ENCODE measurements around the gene IFNGR1.
A peak's percentile ranks its signal among the peaks of the same experiment; 100 is the strongest.
"Not testable (repeated sequence)": the region's sequence is repeated elsewhere in the genome, so short reads cannot be mapped to it uniquely, and the experiment has no call there.

IFNGR1 gene

DNA sequence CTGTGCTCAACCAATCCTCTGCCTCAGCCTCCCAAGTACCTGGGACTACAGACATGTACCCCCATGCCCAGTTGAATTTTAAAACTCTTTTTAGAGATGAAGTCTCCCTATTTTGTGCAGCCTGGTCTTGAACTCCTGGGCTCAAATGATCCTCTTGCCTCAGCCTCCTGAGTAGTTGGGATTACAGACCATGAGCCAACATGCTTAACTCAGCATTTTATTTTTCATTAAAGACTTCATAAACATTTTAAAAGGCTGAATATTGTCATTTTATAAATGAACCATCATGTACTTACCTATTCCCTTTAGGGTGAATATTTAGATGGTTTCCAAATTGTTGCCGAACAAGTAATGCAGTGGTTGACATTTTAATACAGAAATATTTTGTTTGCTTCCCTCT, 16.5 kb upstream of the IFNGR1 start:
- DNase-seq, result no peak

DNA sequence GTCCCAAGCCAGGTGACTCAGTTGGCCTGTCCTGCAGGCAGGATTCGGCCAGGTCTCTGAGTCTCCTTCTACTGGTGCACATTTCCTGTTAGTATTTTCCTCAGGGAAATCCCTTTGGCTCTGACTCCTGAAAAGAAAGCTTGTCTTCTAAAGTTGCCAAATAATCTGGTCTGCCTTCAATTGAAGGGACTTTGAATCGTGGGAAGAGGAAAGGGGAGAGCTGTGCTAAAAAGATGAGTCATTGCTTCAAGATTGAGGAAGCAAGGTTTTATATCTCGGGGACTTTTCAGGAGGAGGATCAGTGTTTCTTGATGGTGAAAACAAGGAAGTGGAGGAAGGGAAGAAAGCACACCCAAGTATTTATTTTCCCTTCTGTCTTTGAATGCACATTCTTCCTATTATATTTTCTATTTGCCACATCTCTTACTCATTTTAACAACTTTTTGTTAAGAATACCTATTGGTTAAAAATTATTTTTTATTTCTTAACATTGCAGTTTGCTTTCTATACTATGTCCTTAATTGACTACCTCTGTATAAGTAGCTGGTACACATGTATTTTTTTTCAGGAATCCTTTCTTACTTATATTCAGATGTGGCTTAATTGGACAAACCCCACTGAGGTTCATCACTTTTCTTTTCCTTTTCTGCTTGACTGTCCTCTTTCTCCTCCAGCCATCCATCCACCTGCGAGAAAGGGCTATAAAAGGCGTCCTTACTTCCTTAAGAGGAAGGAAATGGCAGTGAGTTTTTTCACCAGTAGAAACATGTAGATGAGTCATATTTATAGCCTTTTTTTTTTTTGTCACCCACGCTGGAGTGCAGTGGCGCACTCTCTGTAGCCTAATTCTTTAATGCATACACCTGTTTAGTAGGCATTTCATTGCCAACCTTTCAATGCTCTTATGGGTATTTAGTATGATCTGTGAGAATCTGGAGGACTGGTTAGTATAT, 15.0 kb upstream of the IFNGR1 start:
- no peak for DNase-seq

DNA sequence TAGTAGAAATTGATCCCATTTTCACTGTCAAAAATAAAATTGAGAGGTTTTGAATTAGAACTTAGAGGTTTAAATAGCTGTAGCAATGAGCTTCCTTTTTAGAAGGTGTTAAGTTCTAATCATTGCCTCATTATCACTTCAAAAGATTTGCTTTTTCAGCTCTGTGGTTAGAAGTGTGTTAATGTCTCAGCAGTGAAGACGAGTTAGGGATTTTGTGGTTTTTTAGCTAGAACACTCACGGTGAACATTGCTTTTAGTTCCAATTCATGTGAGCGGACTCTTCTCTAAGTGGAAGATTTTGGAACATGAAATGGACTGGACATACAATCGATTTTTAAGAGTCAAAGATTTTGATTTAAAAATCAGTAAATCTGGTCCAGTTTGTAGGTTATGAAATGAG, 12.7 kb upstream of the IFNGR1 start:
- DNase-seq, result no peak

DNA sequence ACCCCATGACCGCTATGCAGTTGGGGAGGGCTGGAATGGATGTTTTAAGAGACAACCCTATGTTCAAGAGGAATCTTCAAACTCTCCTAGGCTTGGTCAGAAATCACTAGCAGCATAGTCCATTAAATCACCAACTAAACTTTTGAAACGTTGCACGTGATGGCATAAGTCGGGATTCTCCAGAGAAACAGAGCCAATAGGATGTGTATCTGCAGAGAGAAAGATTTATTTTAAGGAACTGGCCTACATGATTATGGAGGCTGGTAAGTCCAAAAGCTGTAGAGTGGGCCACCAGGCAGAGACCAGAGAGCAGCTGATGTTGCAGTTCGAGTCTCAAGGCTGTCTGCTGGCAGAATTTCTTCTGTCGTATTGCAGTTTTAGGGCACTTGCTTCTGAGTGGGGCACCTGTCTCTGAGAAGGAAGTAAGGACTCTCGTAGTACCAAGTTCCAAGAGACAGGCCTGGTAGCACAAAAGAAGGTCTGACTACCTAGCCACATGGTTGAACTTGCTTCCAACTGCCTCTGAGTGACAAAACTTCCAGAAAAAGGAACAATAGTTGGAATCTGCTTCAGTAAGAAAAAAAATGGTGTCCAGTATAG, 11.9 kb upstream of the IFNGR1 start:
- DNase-seq, result no peak

DNA sequence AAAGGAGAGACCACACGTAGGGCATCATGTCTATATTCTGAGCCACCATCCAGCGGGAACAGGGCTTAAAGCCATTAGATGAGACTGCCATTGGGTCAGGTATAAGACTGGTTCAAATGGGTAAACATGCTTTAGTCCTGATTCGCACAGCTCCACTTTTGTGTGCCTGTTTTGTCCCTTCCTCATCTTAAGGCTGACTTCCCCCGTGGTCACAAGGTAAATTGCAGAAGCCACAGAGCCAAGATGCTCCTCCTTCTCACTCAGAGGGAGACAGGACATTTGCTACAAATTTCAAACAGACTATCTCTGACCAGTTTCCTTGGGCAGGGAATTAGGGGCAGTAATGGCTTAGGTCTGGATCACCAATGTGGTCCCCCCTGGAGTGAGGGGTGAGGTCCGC, 11.4 kb upstream of the IFNGR1 start:
- DNase-seq, result no peak

DNA sequence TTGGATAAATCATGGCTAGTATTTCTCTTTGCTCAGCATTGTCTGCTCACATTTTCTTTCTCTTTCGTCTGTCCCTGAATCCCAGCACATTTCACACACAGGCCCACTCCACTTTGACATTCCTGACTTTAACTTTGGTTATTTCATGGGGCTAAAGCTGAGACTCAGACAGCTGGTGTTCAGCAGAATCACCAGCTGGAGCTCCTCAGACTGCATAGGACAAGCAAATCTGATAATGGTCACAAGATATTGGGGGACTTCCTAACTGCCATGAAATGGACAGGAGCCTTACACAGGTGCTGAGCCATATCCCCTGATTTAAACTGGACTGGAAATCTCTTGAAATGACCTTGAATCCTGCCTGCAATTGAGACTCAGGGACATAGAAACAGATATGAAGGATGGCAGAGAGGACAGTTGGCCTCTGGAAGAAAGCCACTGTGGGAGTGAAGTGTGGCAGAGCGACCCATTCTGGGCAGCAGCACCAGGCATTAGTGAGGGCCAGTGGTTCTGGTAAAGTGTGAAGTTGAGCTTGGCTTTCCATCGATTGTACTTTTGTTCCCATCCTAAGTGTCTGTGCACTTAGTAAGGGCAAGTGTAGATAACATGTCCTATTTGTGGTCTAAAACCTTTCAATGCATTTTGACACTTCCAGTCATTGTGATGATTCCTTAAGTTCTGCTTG, 10.0 kb upstream of the IFNGR1 start:
- DNase-seq, result no peak

DNA sequence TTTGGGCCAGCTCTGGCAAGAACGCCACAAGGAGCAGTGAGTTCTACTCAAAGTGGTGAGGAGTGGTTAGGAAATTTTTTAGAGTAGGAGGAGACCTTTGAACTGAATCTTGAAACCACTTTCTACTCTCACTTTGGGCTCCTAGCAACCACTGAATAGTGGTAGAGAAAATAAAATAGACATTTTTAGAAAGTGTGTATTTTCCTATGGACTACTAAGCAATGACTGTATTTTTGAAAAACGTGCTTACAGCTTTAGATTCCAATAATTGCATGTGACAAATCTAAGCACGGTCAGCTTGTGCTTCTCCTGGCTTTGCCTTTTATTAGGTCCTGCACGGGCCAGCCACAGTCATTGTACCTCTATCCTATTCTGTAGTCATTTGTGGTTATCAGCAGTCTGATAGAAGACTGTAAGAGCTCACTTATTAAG, 8.7 kb upstream of the IFNGR1 start:
- no peak for DNase-seq

DNA sequence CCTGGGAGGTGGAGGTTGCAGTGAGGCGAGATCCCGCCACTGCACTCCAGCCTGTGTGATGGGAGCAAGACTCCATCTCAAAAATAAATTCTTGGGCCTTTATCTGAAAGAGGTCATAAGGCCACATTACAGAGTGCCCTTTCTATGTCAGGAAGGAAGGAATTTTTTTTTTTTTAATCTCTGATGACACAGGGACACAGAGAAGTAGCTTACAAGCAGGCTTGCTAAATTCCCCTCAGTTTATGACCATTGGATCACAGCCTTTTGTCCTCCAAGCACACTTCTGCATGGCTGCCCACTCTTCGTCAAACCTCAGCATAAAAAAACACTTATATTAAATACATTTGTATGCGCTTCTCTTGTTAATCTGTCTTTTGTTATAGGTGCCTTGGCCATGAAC, 7.5 kb upstream of the IFNGR1 start:
- DNase-seq, result no peak

DNA sequence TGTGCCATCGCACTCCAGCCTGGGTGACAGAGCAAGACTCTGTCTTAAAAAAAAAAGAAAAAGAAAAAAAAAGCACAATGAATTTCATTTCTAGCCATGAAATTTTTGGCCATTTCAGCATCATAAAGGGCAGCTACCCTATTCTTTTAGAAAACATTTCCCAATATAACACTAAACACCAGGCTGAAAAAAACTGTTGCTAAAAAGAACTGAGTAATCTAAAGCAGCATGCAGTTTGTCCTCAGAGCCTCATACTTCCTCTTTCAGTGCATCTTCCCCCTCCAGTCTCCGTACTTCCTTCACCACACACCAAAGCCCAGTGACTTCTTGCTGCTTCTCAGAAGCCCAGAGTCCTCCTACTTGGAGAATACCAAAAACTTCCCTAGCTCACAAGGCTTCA, 5.6 kb upstream of the IFNGR1 start:
- DNase-seq, result no peak

DNA sequence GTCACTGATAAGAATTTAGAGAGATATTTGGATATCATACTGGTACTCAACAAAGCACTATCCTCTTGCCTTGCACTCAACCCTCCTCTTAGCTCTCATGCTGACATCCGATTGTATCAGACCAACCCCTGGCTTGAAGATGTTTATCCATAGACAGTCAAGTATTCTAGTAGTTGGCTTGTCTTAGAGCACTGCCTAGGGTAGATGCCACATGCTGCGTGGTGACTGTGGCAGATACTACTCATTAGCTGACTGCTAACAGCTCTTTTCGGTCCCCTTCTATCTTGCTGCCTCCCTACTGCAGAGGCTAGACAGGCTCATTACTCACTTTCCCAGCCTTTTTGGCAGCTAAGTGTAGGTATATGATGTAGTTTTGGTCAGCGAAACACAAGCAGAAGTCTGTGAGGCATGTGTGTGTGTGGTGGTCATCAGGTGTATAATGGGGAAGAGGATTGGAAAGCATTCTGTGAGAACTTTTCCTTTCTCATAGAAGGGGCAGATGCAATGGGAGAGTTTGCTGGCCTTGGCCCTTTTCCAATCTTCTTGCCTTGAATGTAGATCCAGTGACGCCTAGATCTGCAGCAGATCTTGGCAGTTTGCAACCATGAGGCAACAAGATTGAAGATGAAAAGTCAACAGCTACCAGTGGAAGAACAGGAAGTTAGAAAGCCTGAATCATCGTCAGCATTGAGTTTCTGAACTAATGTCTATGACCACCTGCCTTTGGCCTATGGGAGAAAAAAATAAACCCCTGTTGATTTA, 4.4 kb upstream of the IFNGR1 start:
- DNase-seq, result no peak

DNA sequence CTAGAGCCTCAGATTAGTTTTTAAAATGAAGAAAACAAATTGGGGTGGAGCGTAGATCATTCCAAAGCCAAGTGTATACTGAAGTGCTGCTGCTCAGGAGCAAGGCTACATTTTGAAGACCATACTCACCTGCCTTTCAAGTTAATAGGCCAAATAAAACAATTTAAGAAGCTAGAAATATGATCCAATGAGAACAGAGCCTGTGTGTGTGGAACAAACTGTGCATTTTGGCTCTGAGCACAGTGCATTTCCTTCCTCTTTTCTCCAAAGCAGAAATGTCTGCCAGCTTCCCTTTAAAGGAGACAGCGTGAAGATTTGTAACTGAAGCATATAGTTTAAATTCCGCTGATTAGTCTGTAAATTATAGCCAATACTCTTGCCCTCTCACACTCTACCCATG, 3.2 kb upstream of the IFNGR1 start:
- DNase-seq, result no peak

DNA sequence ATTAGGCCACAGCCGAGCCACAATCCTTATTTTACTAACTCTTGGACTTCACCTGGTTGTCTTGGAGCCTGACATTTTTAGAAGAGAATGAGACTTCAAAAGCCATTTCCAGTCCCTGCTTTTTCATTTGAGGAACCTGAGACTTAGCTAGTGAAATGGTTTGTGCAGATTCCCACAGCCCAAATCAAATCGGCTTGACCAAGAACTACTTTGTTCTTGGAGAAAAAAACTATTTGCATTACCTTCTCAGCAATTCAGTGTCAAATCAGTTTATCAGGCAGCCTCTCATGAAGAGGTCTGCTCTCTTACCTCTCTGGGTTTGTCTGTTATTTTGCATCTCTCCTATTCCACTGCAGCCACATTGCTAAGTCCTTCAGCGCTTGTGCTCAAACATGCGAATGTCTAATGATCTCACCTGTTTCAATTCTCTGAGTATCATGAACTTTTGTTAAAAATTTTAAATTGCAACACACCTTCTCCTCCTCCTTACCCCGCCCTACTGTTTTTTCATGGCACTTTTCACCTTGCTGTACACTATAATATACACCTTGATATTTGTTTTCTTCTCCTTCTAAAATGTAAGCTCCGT, 573 bp upstream of the IFNGR1 start:
- no peak for DNase-seq

DNA sequence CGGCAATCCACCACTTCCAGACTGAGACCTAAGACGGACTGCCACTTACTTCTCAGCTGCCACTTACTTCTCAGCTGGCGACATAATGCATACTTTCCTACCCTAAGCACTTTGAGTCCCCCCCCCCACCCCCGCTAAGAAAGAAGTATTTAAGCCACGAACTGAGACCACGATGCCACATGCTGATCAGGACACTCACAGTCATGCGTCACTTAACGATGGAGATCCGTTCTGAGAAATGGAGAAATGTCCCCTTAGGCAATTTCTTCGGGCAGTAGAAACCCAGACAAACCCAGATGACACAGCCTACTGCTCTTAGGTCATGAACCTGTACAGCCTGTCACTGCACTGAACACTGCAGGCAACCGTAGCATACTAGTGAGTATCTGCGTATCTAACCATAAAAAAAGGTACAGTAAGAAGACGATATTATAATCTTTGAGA, 690 bp downstream of the IFNGR1 start:
- peak; percentile 73 for DNase-seq

DNA sequence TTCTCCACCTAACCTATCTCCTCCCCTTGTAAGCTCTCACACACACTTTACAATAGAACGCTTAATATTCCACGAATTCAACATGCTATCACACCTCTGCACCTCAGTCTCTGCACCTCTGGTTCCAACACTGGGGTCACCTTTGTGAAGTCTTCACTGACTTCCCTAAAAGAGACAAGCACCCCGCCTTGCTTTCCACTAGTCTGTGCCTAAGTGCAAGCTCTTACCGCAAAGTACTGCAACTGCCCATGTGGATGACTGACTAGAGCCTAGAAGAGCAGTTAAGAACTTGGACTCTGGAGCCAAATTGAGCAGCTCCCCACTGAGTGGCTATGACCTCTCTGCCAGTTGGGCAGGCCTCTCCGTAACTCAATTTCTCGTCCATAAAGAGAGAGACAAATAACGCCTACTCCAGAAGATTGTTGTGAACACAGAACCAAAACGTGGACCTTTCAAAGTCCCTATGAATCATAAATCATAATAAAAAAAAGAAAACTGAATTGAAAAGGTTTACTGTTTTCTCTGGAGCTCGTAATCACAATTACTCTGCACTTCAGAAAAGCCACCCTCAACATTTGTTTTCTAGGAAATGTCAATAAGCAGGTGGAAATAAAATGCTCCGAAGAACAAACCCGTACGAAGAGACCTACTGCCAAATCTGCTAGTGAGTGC, 1.2 kb downstream of the IFNGR1 start:
- DNase-seq, result no peak

DNA sequence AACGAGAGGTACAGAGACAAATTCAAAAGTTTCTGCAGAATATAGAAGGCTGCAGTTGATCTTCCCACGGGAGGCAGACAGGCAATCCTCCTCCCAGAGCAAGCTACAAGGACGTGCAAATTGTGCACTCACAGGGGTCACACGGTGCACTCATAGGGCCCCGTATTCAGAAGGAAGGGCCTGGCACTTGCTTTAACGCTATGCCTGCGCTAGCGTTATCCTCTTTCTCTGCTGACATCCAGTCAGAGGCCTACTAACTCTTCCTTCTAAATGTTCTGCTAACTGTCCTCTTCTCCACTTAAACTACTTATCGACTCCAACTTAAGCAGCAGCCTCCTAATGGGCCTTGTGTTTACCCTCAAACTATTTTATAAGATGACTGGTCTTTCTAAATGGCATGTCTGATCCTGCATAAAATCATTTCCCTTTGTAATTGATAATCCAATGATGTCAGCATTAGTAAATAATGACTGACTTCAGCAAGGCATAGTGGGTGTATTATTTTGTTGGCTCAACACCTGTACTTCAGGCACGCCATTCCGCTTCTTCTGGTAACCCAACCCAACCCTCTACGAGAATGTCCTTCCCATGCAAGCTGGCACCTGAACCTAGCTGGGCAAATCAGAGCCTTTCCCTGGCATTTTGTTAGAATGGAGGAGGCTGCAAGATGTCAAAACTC, 2.2 kb downstream of the IFNGR1 start:
- no peak for DNase-seq

DNA sequence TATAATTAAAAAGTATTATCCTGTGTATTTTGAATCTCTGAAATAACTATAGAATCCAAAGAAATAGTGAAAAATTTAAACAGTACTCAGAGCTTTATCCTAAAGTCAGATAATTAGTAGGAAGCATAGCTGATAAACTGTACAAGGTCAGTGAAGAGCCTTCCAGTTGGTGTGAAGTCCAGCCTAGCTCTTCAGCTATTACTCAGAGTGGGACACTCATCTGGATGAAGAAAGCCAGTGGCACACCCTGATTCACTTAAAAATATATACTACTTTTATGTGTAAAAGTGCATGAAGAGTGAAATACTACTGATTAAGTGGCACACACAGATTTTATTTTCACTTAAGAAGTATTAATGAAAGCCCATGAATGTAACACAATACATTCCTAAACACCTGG, 3.1 kb downstream of the IFNGR1 start:
- no peak for DNase-seq

DNA sequence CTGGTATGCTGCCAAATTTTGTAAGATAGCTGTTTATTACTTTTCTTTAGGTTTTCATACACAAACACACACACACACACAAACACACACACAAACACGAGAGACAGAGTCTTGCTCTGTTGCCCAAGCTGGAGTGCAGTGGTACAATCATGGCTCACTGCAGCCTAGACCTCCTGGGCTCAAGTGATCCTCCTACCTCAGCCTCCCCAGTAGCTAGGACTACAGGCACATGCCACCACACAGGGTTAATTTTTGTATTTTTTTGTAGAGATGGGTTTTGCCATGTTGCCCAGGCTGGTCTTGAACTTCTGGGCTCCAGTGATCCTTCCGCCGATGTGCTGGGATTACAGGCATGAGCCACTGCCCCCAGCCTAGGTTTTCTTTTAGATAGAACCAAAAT, 3.6 kb downstream of the IFNGR1 start:
- not testable (repeated sequence) for DNase-seq

DNA sequence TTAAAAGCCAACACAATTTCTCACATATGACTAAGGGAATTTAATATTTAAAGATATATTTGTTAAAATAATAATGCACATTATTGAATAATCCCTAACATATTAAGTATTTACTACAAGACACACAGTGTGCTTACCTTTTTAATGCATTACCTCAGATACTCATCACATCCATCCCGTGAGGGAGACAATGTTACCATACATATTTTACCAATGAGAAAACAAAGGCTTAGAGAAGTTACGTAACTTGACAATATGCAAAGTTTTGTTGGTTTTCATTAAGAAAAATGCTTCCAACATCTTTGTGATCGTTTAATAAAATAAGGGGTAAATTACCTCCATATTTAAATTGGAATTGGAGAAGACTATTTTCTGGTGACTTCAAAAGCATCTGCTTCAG, 4.3 kb downstream of the IFNGR1 start:
- DNase-seq, result no peak

DNA sequence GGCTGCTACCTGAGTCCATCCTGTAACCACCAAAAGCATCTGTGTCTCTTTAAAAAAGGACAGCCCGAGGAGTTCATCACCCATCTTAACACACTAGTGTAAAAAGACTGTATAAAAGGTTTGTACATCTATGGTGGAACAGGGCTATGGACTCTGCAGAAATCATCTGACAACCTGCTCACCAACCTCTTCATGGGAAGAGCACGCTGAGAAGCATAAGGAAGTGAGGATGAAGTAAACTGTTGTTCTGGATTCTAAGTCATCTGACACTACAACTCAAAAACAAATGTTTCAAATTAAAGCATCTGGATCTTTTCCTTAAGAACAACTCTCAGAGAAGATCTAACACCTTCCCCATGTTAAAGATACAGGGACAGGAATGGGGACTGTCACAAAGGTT, 5.4 kb downstream of the IFNGR1 start:
- no peak for DNase-seq

DNA sequence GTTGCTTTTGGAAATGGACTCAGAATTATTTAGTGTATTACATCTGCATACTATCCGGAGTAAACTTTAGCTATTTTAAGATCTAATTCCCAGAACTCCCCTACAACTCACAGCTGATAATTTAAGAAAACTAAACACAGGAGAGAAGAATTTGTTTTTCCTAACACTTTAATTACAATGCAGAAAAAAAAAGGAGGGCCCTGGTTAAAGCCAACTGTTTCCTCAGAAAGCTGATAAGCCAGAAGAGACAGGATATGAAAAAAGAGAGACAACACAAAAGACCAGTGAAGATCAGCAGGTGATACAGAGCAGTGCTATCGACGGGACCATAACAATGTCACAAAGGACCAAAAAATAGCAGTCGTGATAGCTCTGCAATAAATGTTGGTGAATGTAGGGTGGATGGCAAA, 5.8 kb downstream of the IFNGR1 start:
- DNase-seq, result no peak

DNA sequence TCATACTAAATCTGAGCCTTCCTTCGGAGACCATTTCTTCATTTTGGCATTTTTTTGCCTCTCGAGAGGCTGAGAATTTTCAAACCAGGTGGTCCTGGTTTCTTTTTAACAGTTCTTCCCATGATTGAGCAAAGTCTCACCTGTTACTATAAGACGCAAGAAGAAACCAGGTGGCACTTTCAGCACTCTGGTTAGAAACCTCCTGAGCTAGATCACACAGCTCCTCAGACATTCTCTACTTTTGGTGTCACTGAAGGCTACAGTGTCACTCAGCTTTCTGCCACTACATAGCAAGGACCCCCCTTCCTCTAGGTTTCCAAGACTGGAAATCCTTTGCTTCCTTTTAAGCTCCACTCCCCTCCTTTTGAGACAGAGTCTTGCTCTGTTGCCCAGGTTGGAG, 7.3 kb downstream of the IFNGR1 start:
- no peak for DNase-seq

DNA sequence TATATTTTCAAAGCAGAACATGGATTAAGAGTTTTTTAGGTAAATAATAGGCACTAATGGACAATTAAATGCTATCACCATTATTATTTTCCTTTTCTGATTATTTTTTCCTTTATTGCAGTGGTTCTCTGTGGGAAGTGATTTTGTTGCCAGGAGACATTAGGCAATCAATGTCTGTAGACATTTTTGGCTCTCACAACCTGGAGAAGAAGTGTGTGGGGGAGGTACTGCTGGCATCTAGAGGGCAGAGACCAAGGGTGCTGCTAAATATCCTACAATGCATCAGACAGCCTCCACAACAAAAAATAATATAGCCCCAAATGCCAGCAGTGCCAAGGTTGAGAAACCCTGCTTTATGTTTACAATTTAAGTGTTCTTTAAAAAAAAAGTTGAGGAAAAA, 8.3 kb downstream of the IFNGR1 start:
- DNase-seq, result no peak

All from activated effector memory CD4-positive, alpha-beta T cell treated with anti-CD3 and anti-CD28 coated beads, Interleukin-2, amount 50 U/mL, for 16 hours (primary cell).